Right lobe of liver (tissue), 4 donors: ENCODE measurements around the gene OAS3.

Experiments
- CTCF ChIP-seq, 4 donors: fragments of 200-600 bp in 3 of 4; fragments of 450-650 bp in 1 of 4; IDR thresholded peaks; one replicate each; pipeline versions ENCODE4 v1.5.1 to v1.8.0; 2016 to 2022; ENCODE audit warnings: antibody characterized with exemption in 4 of 4, mild to moderate bottlenecking in 2 of 4
- POLR2A ChIP-seq: fragments of 450-650 bp; IDR thresholded peaks from one replicate; pipeline ENCODE4 v1.6.1; 2017; ENCODE audit warnings: antibody characterized with exemption, mild to moderate bottlenecking
- donor health status: DM: no; HTN: no; CAD: no.
- donor health status: DM: no; HTN: no; CAD: no.
- donor health status: DM: no; HTN: yes; CAD: no.

- no peak for TF ChIP-seq CTCF (IDR thresholded peaks at IDR 0.05)
- TF ChIP-seq POLR2A, result no peak
These were observed 44.1 kb upstream of the OAS3 start for GRCh38 chr12:112894128-112894527.
